NOMO-1 treated with DMSO at 0.1 percent for 48 hours (cell line): ENCODE results near the gene LAMC2.

Experiments used
- DNase-seq: peaks from one replicate; lab custom pipeline; 2025; ENCODE audit not compliant: unreplicated experiment; lab: John Stamatoyannopoulos, UW

LAMC2 gene

GRCh38 chr1:183168308-183168707, 17.8 kb upstream of the LAMC2 start:
- no peak for DNase-seq

- no peak for DNase-seq
Observed at GRCh38 chr1:183173828-183174227, 12.2 kb upstream of the LAMC2 start.

GRCh38 chr1:183175631-183176030, 10.4 kb upstream of the LAMC2 start:
- no peak for DNase-seq

GRCh38 chr1:183178545-183178944, 7.5 kb upstream of the LAMC2 start:
- no peak for DNase-seq

GRCh38 chr1:183179033-183179432, 7.0 kb upstream of the LAMC2 start:
- DNase-seq, result no peak

- DNase-seq, result no peak
Observed at GRCh38 chr1:183180218-183180617, 5.8 kb upstream of the LAMC2 start.

- DNase-seq, result no peak
Observed at GRCh38 chr1:183180634-183181056, 5.4 kb upstream of the LAMC2 start.

- no peak for DNase-seq
Observed at GRCh38 chr1:183186841-183187240, 777 bp downstream of the LAMC2 start.

GRCh38 chr1:183188240-183188639, 2.2 kb downstream of the LAMC2 start:
- no peak for DNase-seq

GRCh38 chr1:183191833-183192232, 5.8 kb downstream of the LAMC2 start:
- no peak for DNase-seq

GRCh38 chr1:183193963-183194525, 8.0 kb downstream of the LAMC2 start:
- DNase-seq, result no peak

GRCh38 chr1:183194527-183195141, 8.6 kb downstream of the LAMC2 start:
- DNase-seq, result peak; percentile 23

GRCh38 chr1:183195142-183195574, 9.1 kb downstream of the LAMC2 start:
- no peak for DNase-seq

GRCh38 chr1:183197762-183198161, 11.7 kb downstream of the LAMC2 start:
- no peak for DNase-seq

- no peak for DNase-seq
Observed at GRCh38 chr1:183198463-183198862, 12.4 kb downstream of the LAMC2 start.

GRCh38 chr1:183199304-183199703, 13.2 kb downstream of the LAMC2 start:
- DNase-seq, result no peak

GRCh38 chr1:183200451-183200850, 14.4 kb downstream of the LAMC2 start:
- no peak for DNase-seq

- no peak for DNase-seq
Observed at GRCh38 chr1:183203094-183203493, 17.0 kb downstream of the LAMC2 start.

GRCh38 chr1:183205196-183205781, 19.2 kb downstream of the LAMC2 start:
- no peak for DNase-seq

GRCh38 chr1:183206538-183207122, 20.6 kb downstream of the LAMC2 start:
- no peak for DNase-seq

GRCh38 chr1:183209533-183210158, 23.6 kb downstream of the LAMC2 start:
- peak; percentile 75 for DNase-seq

- DNase-seq, result no peak
Observed at GRCh38 chr1:183210681-183211080, 24.6 kb downstream of the LAMC2 start.
